Left kidney (tissue), 2 donors: ENCODE results near the gene CNTN5. TPM values are rescaled to one million over a fixed set of nuclear protein-coding genes. Genes with fewer than 3 reads are reported as not detected.

Source experiments
- DNase-seq: peaks from one replicate; pipeline ENCODE4 v3.0.0-alpha.2; 2013
- polyA plus RNA-seq: library from polyadenylated mRNA; unstranded; fragments of 120-200 nt; gene quantifications from one replicate; pipeline ENCODE4 v1.2.1, GENCODE V29; 2013; ENCODE audit not compliant: insufficient read length

The CNTN5 gene
- polyA plus RNA-seq, 1 donor = 27.1 TPM

DNA sequence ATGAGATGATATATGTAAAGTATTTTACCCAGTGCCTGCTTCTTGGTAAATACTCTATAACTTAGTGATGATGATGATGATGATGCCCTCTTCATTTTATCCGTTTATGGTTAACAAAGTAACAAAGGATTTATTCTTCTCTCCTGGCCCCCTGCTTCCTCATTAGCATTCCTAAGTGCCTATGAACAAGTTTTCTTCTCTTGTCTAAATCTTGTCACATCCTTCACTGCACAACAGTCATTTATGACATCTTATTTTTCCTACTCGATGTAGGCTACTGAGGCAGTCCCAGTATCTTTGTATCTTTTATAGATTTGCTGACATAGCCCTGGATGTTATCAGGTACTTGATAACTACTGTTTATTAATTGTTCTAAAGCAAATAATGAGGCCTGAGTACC, 911.9 kb downstream of the CNTN5 start:
- DNase-seq = no peak

- no peak for DNase-seq
Measured at GRCh38 chr11:99934008-99934407, 913.3 kb downstream of the CNTN5 start.

- no peak for DNase-seq
Measured at GRCh38 chr11:99937330-99937729, 916.6 kb downstream of the CNTN5 start.

DNA sequence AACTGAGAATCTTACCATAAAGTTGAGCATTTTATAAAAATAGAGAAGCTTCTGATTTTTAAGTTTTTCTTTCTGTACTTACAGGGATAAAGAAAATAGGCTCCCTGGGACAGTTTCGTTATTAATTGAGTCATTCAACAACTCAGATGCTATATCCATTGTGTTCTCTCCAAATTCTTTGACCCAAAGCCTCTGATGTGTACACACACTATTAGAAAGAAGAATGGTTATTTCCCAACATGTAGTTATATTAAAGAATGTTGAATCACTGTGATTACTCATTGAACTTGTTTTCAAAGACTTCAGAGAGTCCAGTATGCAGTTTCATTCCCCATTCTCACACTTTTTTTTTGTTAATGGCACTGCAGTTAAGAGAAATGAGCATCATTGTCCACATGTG, 932.1 kb downstream of the CNTN5 start:
- no peak for DNase-seq

GRCh38 chr11:99960536-99960935, 939.8 kb downstream of the CNTN5 start:
- no peak for DNase-seq

DNA sequence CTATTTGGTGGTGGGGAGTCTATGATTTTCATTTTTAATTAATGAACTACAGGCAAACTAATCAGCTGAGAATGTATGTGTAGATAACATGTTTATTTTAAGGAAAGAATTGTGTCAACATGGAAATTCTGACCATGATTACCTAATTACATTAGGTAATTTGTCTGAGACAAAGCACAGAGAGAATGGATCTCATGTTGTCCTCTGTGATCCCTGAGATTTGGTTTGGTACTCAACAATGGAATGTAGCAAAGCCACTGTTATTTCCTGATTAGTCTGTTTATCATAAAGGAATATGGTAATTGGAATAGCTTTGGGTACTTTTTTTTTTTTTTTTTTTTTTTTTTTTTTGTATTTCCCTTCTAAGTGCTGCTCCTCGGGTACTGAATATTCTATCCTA, 947.6 kb downstream of the CNTN5 start:
- DNase-seq = no peak

DNA sequence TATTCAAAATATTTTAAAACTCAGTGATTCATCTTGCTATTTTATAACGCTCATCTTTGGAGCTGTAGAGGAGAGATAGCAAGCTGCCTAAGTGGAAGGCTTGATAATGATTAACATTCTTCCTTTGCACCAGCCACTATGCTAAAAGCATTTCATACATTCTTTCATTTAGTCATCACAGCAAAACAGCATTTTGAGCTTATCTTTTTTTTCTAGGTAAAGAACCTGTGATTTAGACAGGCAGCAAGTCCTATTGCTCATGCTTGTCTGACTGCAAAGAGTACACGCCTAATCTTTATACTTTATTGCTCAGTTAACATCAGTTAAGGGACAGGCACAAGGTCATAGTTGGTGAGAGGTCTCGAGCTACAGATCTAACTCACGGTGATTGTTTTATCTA, 953.2 kb downstream of the CNTN5 start:
- no peak for DNase-seq

- no peak for DNase-seq
Measured at GRCh38 chr11:99979042-99979441, 958.3 kb downstream of the CNTN5 start.

DNA sequence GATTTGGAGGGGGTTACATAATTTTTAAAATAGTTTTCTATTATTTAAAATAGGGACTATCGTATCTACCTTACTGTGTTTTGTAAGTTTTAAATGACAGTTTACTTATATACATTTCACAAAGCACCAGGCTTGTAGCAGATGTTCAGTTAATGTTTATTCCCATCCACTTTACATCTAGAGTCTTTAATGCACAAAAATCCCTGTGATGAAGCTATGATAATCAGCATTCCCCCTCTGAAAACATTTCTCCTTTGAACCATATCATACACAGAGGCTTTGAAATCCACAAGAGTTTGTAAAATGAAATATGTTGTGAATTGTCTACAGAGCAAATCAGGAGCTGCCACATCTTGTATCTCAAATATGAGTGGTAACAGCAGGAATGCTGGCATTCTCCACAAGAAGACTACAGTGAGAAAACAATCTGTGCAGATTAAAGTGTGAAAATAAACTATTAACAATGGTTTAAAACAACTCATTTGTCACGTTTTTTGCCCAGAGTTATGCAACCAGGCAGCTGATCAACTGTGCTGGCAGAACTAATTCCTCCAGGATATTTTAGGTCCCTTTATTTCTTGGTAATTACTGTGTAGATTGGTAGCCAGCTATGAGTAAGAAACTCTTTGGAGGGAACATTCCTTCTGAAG, 967.2 kb downstream of the CNTN5 start:
- no peak for DNase-seq

- DNase-seq = no peak
Measured at GRCh38 chr11:99988471-99988837, 967.7 kb downstream of the CNTN5 start.

- DNase-seq = no peak
Measured at GRCh38 chr11:100003985-100004384, 983.2 kb downstream of the CNTN5 start.

- DNase-seq = no peak
Measured at GRCh38 chr11:100004541-100004940, 983.8 kb downstream of the CNTN5 start.

GRCh38 chr11:100008417-100008816, 987.7 kb downstream of the CNTN5 start:
- DNase-seq = no peak

GRCh38 chr11:100009728-100010127, 989.0 kb downstream of the CNTN5 start:
- DNase-seq = no peak

- DNase-seq = no peak
Measured at GRCh38 chr11:100010393-100010792, 989.6 kb downstream of the CNTN5 start.

DNA sequence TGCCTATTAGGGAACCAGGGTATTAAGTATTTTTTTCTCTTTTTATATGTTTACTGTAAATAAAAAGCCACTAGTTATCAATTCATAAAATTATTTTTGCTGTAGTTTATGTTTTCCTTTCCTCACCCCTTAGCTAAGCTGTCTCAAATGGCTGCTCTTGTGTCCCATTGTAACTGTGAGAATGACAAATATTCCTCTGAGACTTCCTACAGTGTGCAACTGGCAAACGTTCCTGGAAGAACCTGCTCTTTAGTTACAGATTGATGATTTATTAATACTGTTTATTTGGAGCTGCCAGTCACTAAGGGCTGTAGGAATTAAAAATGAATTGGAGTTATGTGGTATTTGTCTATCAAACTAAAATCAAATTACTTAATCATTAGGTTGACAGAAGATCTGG, 990.9 kb downstream of the CNTN5 start:
- no peak for DNase-seq

DNA sequence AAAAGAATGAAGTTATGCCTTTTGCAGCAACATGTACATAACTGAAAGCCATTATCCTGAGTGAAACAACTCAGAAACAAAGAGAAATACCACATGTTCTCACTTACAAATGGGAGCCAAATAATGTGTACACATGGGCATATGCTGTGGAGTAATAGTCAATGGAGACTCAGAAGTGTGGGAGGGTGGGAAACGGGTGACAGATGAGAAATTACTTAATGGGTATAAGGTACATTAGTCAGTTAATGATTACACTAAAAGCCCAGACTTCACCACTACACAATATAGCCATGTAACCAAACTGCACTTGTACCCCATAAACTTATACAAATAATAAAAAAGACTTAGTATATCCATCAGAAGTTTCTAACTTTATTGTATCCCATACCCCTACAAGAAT, 992.3 kb downstream of the CNTN5 start:
- DNase-seq = no peak

DNA sequence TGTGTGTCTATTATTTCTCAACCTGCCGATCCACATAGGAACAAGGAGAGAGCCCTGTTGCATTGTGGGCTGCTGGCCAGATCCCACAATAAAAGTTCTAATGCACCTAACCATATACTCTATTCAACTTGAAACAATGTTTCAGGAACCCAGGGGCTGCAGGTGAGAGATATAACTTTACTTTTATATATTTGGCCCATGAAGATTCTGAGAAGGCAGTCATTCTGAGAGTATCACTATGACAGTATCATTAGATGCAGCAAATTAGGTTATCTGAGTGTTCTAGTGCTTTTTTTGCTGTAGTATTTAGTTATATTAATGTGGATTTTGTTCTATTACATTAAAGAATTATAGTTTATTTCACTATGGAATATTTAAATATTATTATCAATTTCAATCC, 1011.2 kb downstream of the CNTN5 start:
- DNase-seq = no peak

GRCh38 chr11:100061006-100061405, 1040.3 kb downstream of the CNTN5 start:
- DNase-seq = no peak

DNA sequence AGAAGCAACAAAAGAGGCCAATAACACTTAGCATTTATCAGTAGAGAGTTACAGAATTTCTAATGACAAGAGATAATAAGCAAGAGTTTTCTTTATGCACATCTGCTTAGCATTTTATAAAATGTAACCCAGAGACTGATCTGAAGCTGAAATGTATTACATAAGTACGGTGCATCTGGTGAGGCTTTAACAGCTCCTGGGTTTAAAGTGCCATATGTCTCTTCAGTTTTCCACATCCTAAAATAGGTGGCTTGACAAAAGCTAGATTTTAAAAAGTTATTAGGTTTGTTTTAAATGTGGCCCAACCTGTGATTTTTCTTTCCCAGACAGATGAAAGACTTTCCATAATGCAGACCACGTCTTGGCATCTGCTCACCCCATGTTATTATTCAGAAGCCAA, 1045.7 kb downstream of the CNTN5 start:
- no peak for DNase-seq

DNA sequence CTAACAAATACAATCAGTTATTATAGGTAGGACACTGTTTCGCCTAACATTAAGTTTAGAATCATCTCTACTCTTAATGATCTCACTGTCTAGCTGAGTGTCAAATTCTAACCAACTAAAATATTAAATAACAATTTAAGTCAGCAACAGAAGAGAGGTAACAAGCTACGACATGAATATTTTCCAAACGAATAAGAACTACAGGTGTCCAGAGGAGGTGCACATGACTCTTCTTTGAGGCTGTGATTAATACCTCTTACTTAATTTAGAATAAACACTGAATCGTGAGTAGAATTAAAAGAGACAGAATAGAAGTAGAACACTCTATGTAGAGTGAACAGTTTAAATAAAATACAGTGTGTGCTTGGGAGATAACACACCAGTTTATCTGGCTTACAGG, 1047.4 kb downstream of the CNTN5 start:
- no peak for DNase-seq

GRCh38 chr11:100072131-100072530, 1051.4 kb downstream of the CNTN5 start:
- no peak for DNase-seq

DNA sequence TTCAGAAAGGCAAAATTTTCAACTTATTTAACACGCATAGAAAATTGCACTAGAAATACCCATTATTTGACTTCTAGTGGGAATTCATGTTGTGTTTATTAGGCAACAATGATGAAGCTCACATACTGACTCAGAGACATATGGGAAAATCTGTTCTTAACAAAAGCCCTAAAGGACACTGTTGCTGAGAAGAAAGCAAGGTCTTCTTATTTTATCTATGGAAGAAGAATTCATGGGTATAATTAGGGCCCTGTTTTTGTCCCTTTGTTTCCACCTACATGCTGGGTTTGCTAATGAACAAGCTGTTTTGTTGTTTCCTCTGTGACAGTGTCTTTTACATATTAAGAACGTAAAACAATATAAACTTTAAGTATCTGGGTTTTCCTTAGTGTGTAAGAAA, 1059.6 kb downstream of the CNTN5 start:
- DNase-seq = no peak

DNA sequence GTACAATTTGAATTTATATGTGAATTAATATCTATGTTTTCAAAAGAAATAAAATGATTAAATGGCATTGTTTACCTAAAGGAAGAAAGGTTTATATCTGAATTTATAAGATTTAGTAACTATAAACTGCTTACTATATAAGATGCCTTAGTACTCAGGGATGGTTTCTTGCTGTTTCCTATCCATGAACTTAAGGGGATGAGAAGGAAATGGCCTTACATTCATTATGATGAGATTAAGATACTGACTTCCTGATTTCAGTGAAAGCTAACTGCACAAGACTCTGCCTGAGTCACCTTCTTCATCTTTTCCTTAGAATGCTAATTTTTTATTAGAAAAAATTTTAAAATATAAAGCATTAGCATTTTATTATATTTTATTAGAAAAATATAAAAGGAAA, 1060.1 kb downstream of the CNTN5 start:
- no peak for DNase-seq

- DNase-seq = no peak
Measured at GRCh38 chr11:100093698-100094097, 1072.9 kb downstream of the CNTN5 start.
